Peyer's patch (tissue), 4 donors: ENCODE measurements around the gene WDR26. TPM values are rescaled to one million over a fixed set of nuclear protein-coding genes. Genes with fewer than 3 reads are reported as not detected.
"Not testable (repeated sequence)": the region's sequence is repeated elsewhere in the genome, so short reads cannot be mapped to it uniquely, and the experiment has no call there.

Source experiments
- DNase-seq, 3 donors: peaks; one replicate each; pipeline ENCODE4 v3.0.0-alpha.2; 2017 to 2019
- H3K27ac ChIP-seq, 4 donors: fragments of 200-600 bp; sonication (generic); one replicate each; pipeline ENCODE4 v1.5.1; 2016 to 2019
- H3K27me3 ChIP-seq, 2 donors: fragments of 200-600 bp; sonication (generic); one replicate each; pipeline ENCODE4 v1.5.1; 2019
- H3K36me3 ChIP-seq, 3 donors: fragments of 200-600 bp; sonication (generic); one replicate each; pipeline ENCODE4 v1.5.1; 2016 to 2019
- H3K4me1 ChIP-seq, 4 donors: fragments of 200-600 bp; sonication (generic); one replicate each; pipeline ENCODE4 v1.5.1; 2016 to 2019
- H3K4me3 ChIP-seq, 4 donors: fragments of 200-600 bp; sonication (generic); 1 replicate in 3 of 4; 2 replicates in 1 of 4; pipeline ENCODE4 v1.5.1; 2016 to 2019; ENCODE audit warnings: mild to moderate bottlenecking in 1 of 4
- H3K9me3 ChIP-seq, 4 donors: fragments of 200-600 bp; sonication (generic); one replicate each; pipeline ENCODE4 v1.5.1; 2016 to 2019; ENCODE audit warnings: mild to moderate bottlenecking in 1 of 4
- CTCF ChIP-seq, 6 experiments: fragments of 450-650 bp in 4 of 6; fragments of 200-600 bp in 2 of 6; sonication (generic) in 1 of 6; IDR thresholded peaks; one replicate each; pipeline ENCODE4 v1.5.1; 2017 to 2019; ENCODE audit warnings: antibody characterized with exemption in 6 of 6, mild to moderate bottlenecking in 3 of 6, moderate library complexity in 1 of 6
- POLR2A ChIP-seq, 2 donors: fragments of 450-650 bp; IDR thresholded peaks; one replicate each; pipeline ENCODE4 v1.5.1; 2017; ENCODE audit warnings: antibody characterized with exemption in 2 of 2, mild to moderate bottlenecking in 2 of 2, moderate library complexity in 2 of 2
- total RNA-seq, 4 donors: library from RNA; depleted of rRNA; stranded (reverse); fragments of >200 nt; gene quantifications; one replicate each; pipeline ENCODE4 v1.1.0, GENCODE V29; 2016

Gene WDR26
- 10 to 100 TPM; 48.0 to 80.9 (median 61.2) TPM for total RNA-seq

DNA sequence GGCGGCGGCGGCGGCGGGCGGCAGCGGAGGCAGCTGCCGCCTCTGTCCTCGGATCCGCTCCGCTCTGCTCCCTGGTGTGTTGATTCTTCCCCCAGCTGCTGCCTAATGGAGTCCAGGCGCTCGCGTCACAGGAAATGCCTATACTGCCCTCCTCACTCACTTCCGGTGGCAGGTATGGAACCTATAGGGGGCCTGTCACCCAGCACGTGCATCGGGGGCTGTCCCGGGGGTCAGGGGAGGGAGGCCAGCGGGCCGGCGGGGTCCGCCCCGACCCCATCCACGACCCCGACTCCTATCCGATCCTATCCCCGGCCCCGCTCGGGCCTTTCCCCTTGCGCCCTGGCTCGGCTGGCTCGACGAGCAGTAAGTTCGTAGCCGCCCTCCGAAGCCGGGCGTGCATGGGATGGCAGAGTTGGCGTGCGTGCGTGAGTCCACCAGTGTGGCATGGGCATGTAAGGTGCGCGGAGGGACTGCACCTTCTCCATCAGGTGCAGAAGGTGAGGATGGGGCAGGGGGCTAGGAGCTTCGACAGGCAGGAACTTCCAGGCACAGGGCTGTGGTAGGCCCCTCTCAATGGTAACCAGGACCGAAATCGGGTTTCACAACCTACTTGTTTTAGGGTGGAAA, at the start of gene WDR26:
WDR26 (minus strand) TSS at position 107 of the 627 bp plus-strand sequence.
- H3K36me3 ChIP-seq, result no peaks in the 10 kb centered on the region
- peak within 1 kb of the TSS; percentile 66 to 91 (median 72) for H3K4me3 ChIP-seq
- DNase-seq, result peak; percentile 86 to 94 (median 91)
- H3K4me1 ChIP-seq, result peaks cover 0 to 46% (median 9%) of the 10 kb centered on the region in 4 donors
- H3K27ac ChIP-seq, result peak within 1 kb of the TSS; percentile 89 to 97 (median 96)
- H3K9me3 ChIP-seq, result no peaks in the 10 kb centered on the region
- TF ChIP-seq POLR2A (IDR thresholded peaks at IDR 0.05) (peak; percentile 66 to 67), CTCF (IDR thresholded peaks at IDR 0.05) (peak in 5 of 6 experiments; percentile 15 to 41 (median 40))
- H3K27me3 ChIP-seq, result no peaks in the 10 kb centered on the region

DNA sequence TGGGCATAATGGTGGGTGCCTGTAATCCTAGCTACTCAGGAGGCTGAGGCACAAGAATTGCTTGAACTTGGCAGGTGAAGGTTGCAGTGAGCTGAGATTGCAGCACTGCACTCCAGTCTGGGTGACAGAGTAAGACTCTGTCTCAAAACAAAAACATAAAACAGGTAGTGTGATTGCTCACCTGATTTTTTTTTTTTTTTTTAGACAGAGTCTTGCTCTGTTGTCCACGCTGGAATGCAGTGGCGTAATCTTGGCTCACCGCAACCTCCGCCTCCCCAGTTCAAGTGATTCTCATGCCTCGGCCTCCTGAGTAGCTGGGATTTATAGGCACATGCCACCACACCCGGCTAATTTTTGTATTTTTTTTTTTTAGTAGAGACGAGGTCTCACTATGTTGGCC, 48.6 kb upstream of the WDR26 start:
- H3K27ac ChIP-seq, H3K4me3 ChIP-seq: not testable (repeated sequence)

GRCh38 chr1:224482619-224483018, 48.0 kb upstream of the WDR26 start:
- H3K9me3 ChIP-seq, result no peaks in the 10 kb centered on the region
- H3K27ac ChIP-seq, result no peak overlapping the region
- DNase-seq, result no peak

More for the DNA sequence above, 48.6 kb upstream of the WDR26 start:
- DNase-seq, H3K4me1 ChIP-seq, H3K27me3 ChIP-seq, H3K9me3 ChIP-seq, H3K36me3 ChIP-seq: not testable (repeated sequence)

GRCh38 chr1:224481601-224482000, 47.0 kb upstream of the WDR26 start:
- DNase-seq, result no peak
- no peak for TF ChIP-seq POLR2A (IDR thresholded peaks at IDR 0.05)
- no peak for TF ChIP-seq CTCF (IDR thresholded peaks at IDR 0.05)
- Histone ChIP-seq H3K4me3 (no peak overlapping the region), H3K27ac (no peak overlapping the region), H3K4me1 (no peaks in the 10 kb centered on the region), H3K27me3 (no peaks in the 10 kb centered on the region), H3K9me3 (no peaks in the 10 kb centered on the region), H3K36me3 (no peaks in the 10 kb centered on the region)

More at GRCh38 chr1:224482619-224483018, 48.0 kb upstream of the WDR26 start:
- H3K4me3 ChIP-seq, result no peak overlapping the region
- no peaks in the 10 kb centered on the region for H3K27me3 ChIP-seq
- no peaks in the 10 kb centered on the region for H3K36me3 ChIP-seq
- no peaks in the 10 kb centered on the region for H3K4me1 ChIP-seq
- TF ChIP-seq CTCF (IDR thresholded peaks at IDR 0.05) (no peak), POLR2A (IDR thresholded peaks at IDR 0.05) (no peak)

GRCh38 chr1:224480888-224481459, 46.4 kb upstream of the WDR26 start:
- H3K27me3 ChIP-seq, DNase-seq, H3K36me3 ChIP-seq, H3K4me1 ChIP-seq, H3K9me3 ChIP-seq, H3K4me3 ChIP-seq, H3K27ac ChIP-seq: not testable (repeated sequence)

GRCh38 chr1:224480200-224480599, 45.6 kb upstream of the WDR26 start:
- H3K36me3 ChIP-seq, H3K4me1 ChIP-seq, H3K27me3 ChIP-seq, H3K9me3 ChIP-seq, DNase-seq, H3K27ac ChIP-seq, H3K4me3 ChIP-seq: not testable (repeated sequence)

GRCh38 chr1:224472806-224473205, 38.2 kb upstream of the WDR26 start:
- Histone ChIP-seq H3K4me3 (no peak overlapping the region), H3K27me3 (no peaks in the 10 kb centered on the region), H3K9me3 (no peaks in the 10 kb centered on the region), H3K27ac (no peak overlapping the region), H3K36me3 (no peaks in the 10 kb centered on the region), H3K4me1 (no peaks in the 10 kb centered on the region)
- no peak for DNase-seq
- TF ChIP-seq CTCF (IDR thresholded peaks at IDR 0.05), result no peak
- TF ChIP-seq POLR2A (IDR thresholded peaks at IDR 0.05), result no peak
